HCT116 (cell line): ENCODE measurements around the gene INSL4.
A peak's percentile ranks its signal among the peaks of the same experiment; 100 is the strongest.

Experiments used
- POLR2A ChIP-seq: IDR thresholded peaks from 2 replicates; pipeline ENCODE4 v1.7.0; 2011; ENCODE audit warnings: borderline replicate concordance; ENCODE audit not compliant: insufficient read depth, insufficient read length; ENCODE audit errors: extremely low read depth
- SRF ChIP-seq: IDR thresholded peaks from 2 replicates; pipeline ENCODE4 v1.6.1; 2012; ENCODE audit warnings: low read depth
- TF ChIP-seq, protein P1 (sequence below), 3 experiments: fragments of 200-600 bp in 1 of 3; sonication (generic) in 1 of 3; IDR thresholded peaks in 2 of 3; conservative IDR thresholded peaks in 1 of 3; 2 replicates each; pipeline ENCODE4 v1.5.1; 2012 to 2017; ENCODE audit warnings: low read depth in 2 of 3, low read length in 2 of 3, antibody characterized with exemption in 1 of 3, borderline replicate concordance in 1 of 3, control low read depth in 1 of 3, mild to moderate bottlenecking in 1 of 3, mixed read lengths in 1 of 3, mixed run types in 1 of 3, moderate library complexity in 1 of 3; ENCODE audit not compliant: insufficient read depth in 1 of 3

DNA sequence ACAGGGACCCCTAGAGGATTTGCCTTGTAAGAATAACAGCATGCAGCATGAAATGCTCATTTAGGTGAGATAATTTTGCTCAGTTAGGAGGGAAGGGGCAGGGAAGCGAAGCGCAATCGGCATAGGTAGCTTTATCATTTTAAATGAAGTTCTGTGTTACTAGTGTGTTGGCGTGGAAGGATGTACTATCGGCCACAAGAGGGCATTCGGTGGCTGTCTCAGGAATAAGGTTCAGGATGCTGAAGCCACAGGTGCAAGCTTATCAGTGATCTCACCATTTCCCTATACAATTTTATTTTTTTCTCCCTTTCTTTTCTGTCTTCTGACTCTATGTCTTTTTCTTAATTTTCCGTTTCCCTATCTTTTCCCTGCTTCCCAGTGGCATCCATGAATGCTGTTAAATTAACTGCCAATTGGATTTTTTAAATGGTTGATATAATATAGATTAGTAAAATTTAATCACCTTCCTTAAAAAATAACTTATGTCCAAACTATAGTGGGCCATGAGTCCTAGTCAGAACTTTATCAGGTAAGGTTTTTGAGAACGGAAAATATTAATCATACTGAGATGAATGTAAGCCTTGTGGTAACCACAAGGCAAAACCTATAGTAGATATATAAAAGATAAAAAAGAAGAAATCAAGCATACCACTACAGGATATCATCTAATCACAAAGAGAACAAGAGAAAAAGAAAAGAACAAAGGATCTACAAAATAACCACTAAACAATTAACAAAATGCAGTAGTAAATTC lies 44.6 kb upstream of the INSL4 start:
- TF ChIP-seq, protein P1, sequence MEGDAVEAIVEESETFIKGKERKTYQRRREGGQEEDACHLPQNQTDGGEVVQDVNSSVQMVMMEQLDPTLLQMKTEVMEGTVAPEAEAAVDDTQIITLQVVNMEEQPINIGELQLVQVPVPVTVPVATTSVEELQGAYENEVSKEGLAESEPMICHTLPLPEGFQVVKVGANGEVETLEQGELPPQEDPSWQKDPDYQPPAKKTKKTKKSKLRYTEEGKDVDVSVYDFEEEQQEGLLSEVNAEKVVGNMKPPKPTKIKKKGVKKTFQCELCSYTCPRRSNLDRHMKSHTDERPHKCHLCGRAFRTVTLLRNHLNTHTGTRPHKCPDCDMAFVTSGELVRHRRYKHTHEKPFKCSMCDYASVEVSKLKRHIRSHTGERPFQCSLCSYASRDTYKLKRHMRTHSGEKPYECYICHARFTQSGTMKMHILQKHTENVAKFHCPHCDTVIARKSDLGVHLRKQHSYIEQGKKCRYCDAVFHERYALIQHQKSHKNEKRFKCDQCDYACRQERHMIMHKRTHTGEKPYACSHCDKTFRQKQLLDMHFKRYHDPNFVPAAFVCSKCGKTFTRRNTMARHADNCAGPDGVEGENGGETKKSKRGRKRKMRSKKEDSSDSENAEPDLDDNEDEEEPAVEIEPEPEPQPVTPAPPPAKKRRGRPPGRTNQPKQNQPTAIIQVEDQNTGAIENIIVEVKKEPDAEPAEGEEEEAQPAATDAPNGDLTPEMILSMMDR (IDR thresholded peaks at IDR 0.05 in 2 of 3, conservative IDR thresholded peaks at IDR 0.05 in 1 of 3; ENCODE audit: borderline replicate concordance in 1 of 3, insufficient read depth in 1 of 3, low read depth in 2 of 3, low read length in 2 of 3) = peak; percentile 65 to 74 (median 71); a peak in 5 of 6 replicates
- no peak for TF ChIP-seq POLR2A
- TF ChIP-seq SRF = no peak
